WTC11 (cell line): ENCODE measurements around the gene C12orf56. TPM values are rescaled to one million over a fixed set of nuclear protein-coding genes. Genes with fewer than 3 reads are reported as not detected.
A peak's percentile ranks its signal among the peaks of the same experiment; 100 is the strongest.

Experiments used
- ATAC-seq: fragments of 200-7000 bp; cut with Tn5 transposase; 2 replicates; pipeline ENCODE4 v1.10.0; 2021; ENCODE audit warnings: mild to moderate bottlenecking, moderate library complexity
- CTCF ChIA-PET: fragments of 300-600 bp; sonication (Branson Sonifier 250); formaldehyde crosslinking; loops from one replicate; lab custom pipeline; 2021; ENCODE audit warnings: antibody characterized with exemption; lab: Charles Lee
- POLR2A ChIA-PET: fragments of 350-600 bp; sonication (Branson Sonifier 250); formaldehyde crosslinking; loops from one replicate; lab custom pipeline; 2021; ENCODE audit warnings: antibody characterized with exemption; lab: Charles Lee
- DNase-seq: peaks from one replicate; pipeline ENCODE4 v3.0.0; 2021; ENCODE audit warnings: low spot score
- H3K27ac Mint-ChIP-seq: 2 replicates; pipeline ENCODE4 v1.8.0; 2021; ENCODE audit warnings: mixed read lengths
- H3K27me3 Mint-ChIP-seq: 2 replicates; pipeline ENCODE4 v1.8.0; 2021; ENCODE audit warnings: low read depth, mild to moderate bottlenecking, moderate library complexity, mixed read lengths
- H3K36me3 Mint-ChIP-seq: 2 replicates; pipeline ENCODE4 v1.8.0; 2021; ENCODE audit warnings: mixed read lengths
- H3K4me1 Mint-ChIP-seq: 2 replicates; pipeline ENCODE4 v1.8.0; 2022; ENCODE audit warnings: mixed read lengths
- H3K4me3 Mint-ChIP-seq: 2 replicates; pipeline ENCODE4 v1.8.0; 2021; ENCODE audit warnings: mild to moderate bottlenecking, moderate library complexity, mixed read lengths
- H3K9me3 Mint-ChIP-seq: 2 replicates; pipeline ENCODE4 v1.8.0; 2021; ENCODE audit warnings: mixed read lengths
- CBFB ChIP-seq: sonication (generic); formaldehyde crosslinking; IDR thresholded peaks from 2 replicates; pipeline ENCODE4 v1.8.1; 2022; ENCODE audit warnings: mild to moderate bottlenecking, low read depth, missing genetic modification reagents
- GABPB1 ChIP-seq: sonication (generic); formaldehyde crosslinking; IDR thresholded peaks from 2 replicates; pipeline ENCODE4 v1.8.1; 2023; ENCODE audit warnings: mild to moderate bottlenecking, missing genetic modification reagents
- HMGA2 ChIP-seq: fragments of 250-450 bp; sonication (Bioruptor Pico); IDR thresholded peaks from 2 replicates; pipeline ENCODE4 v1.4.0; 2021; ENCODE audit warnings: mild to moderate bottlenecking, moderate library complexity
- JUN ChIP-seq: sonication (generic); formaldehyde crosslinking; IDR thresholded peaks from 2 replicates; pipeline ENCODE4 v1.8.0; 2023; ENCODE audit warnings: mild to moderate bottlenecking, missing genetic modification reagents
- KAT7 ChIP-seq: sonication (generic); formaldehyde crosslinking; IDR thresholded peaks from 2 replicates; pipeline ENCODE4 v1.8.1; 2023; ENCODE audit warnings: missing genetic modification reagents, mild to moderate bottlenecking, borderline replicate concordance
- NFATC4 ChIP-seq: fragments of 250-450 bp; sonication (Bioruptor Pico); IDR thresholded peaks from 2 replicates; pipeline ENCODE4 v1.9.0; 2021; ENCODE audit warnings: mild to moderate bottlenecking
- NR2C2 ChIP-seq: sonication (generic); formaldehyde crosslinking; IDR thresholded peaks from 2 replicates; pipeline ENCODE4 v1.8.0; 2022; ENCODE audit warnings: mild to moderate bottlenecking, missing genetic modification reagents
- RELA ChIP-seq: sonication (generic); formaldehyde crosslinking; IDR thresholded peaks from 2 replicates; pipeline ENCODE4 v1.8.1; 2022; ENCODE audit warnings: missing genetic modification reagents, mild to moderate bottlenecking, borderline replicate concordance
- RORB ChIP-seq: fragments of 250-450 bp; sonication (Bioruptor Pico); IDR thresholded peaks from 2 replicates; pipeline ENCODE4 v1.9.0; 2021; ENCODE audit warnings: mild to moderate bottlenecking
- SMAD4 ChIP-seq: sonication (generic); formaldehyde crosslinking; IDR thresholded peaks from 2 replicates; pipeline ENCODE4 v1.8.0; 2022; ENCODE audit warnings: mild to moderate bottlenecking, missing genetic modification reagents
- TEAD1 ChIP-seq: sonication (generic); formaldehyde crosslinking; IDR thresholded peaks from 2 replicates; pipeline ENCODE4 v1.8.0; 2022; ENCODE audit warnings: mild to moderate bottlenecking, missing genetic modification reagents
- ZNF423 ChIP-seq: fragments of 250-450 bp; sonication (Bioruptor Pico); IDR thresholded peaks from 2 replicates; pipeline ENCODE4 v2.1.2; 2022; ENCODE audit warnings: mild to moderate bottlenecking, moderate library complexity
- ZSCAN18 ChIP-seq: fragments of 250-450 bp; sonication (Bioruptor Pico); IDR thresholded peaks from 2 replicates; pipeline ENCODE4 v2.1.2; 2022; ENCODE audit warnings: mild to moderate bottlenecking, moderate library complexity
- total RNA-seq: library from RNA; stranded (reverse); gene quantifications from 3 replicates; pipeline ENCODE4 v1.2.3, GENCODE V29; 2021
- TF ChIP-seq, protein P1 (sequence below): sonication (generic); formaldehyde crosslinking; conservative IDR thresholded peaks from 2 replicates; pipeline ENCODE4 v1.8.1; 2023; ENCODE audit warnings: mild to moderate bottlenecking, low read depth, missing genetic modification reagents, moderate library complexity
- TF ChIP-seq, protein P2 (sequence below): fragments of 250-450 bp; sonication (Bioruptor Pico); IDR thresholded peaks from 2 replicates; pipeline ENCODE4 v1.9.0; 2021; ENCODE audit warnings: mild to moderate bottlenecking, borderline replicate concordance
- TF ChIP-seq, protein P3 (sequence below): sonication (generic); formaldehyde crosslinking; IDR thresholded peaks from 2 replicates; pipeline ENCODE4 v1.8.0; 2022; ENCODE audit warnings: mild to moderate bottlenecking, missing genetic modification reagents
- TF ChIP-seq, protein P4 (sequence below): sonication (generic); formaldehyde crosslinking; IDR thresholded peaks from 2 replicates; pipeline ENCODE4 v1.8.1; 2022; ENCODE audit warnings: low read depth, mild to moderate bottlenecking, moderate library complexity, missing genetic modification reagents, borderline replicate concordance
- TF ChIP-seq, protein P5 (sequence below): sonication (generic); formaldehyde crosslinking; IDR thresholded peaks from 2 replicates; pipeline ENCODE4 v1.8.0; 2022; ENCODE audit warnings: mild to moderate bottlenecking, missing genetic modification reagents
- TF ChIP-seq, protein P6 (sequence below): sonication (generic); formaldehyde crosslinking; IDR thresholded peaks from 2 replicates; pipeline ENCODE4 v1.8.1; 2022; ENCODE audit warnings: mild to moderate bottlenecking, missing genetic modification reagents, moderate library complexity, borderline replicate concordance

Gene C12orf56
- total RNA-seq, 1 experiment from 2014 or later, result 2.5 TPM

DNA sequence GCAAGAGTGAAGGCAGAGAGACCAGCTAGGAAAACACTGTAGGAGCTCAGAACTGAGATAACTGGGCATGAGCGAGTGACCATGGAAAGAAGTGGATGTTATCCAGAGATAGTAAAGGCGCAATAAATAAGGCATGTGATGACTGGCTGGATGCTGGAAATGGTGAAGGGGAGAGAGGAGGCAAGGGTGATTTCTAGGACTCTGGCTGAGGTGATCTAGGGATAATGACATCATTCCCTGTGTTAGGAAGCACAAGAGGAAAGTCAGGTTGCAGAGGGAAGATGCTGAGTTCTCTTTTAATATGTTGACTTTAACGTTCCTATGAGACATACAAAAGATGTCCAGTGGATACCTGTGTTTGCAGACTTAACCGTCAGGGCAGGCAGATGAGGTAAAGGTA is 78.7 kb downstream of the C12orf56 start (continued):
- TF ChIP-seq JUN (CRISPR knock-in tag), result no peak
- no peak for TF ChIP-seq ZNF423 (CRISPR knock-in tag)
- TF ChIP-seq, all 79 proteins: peak for 0

DNA sequence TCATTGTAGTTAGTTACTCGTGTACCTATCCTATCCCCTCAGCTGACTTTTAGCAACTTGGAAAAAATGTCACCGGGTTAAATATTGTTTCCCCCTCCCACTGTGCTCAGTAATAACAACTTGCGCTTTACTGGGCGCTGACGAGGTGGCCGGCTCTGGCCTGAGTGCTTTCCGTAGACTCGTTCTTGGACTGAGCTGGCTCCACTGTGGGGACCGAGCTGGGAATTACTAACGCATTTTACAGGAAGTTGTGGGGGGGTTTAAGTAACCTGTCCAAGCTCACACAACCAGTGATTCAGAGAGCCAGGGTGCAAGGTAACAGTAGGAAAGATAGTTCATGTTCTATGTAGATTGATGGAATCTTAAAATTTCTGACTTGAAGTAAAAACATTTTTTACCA is 86.0 kb downstream of the C12orf56 start:
- Mint-ChIP-seq H3K27ac (no peak overlapping the region), H3K36me3 (peaks cover 7% of the 10 kb centered on the region; the same call in 1 of the 2 replicates), H3K9me3 (peaks cover 9% of the 10 kb centered on the region), H3K4me1 (peaks cover 5% of the 10 kb centered on the region; the same call in 1 of the 2 replicates), H3K27me3 (no peaks in the 10 kb centered on the region), H3K4me3 (no peak overlapping the region)
- CTCF ChIA-PET, result interaction anchor here (1.3 kb wide), 1 partner anchor 11 kb away, joined by 3 read pairs; no protein-coding TSS in a partner anchor
- DNase-seq, result no peak
- TF ChIP-seq, protein P1, sequence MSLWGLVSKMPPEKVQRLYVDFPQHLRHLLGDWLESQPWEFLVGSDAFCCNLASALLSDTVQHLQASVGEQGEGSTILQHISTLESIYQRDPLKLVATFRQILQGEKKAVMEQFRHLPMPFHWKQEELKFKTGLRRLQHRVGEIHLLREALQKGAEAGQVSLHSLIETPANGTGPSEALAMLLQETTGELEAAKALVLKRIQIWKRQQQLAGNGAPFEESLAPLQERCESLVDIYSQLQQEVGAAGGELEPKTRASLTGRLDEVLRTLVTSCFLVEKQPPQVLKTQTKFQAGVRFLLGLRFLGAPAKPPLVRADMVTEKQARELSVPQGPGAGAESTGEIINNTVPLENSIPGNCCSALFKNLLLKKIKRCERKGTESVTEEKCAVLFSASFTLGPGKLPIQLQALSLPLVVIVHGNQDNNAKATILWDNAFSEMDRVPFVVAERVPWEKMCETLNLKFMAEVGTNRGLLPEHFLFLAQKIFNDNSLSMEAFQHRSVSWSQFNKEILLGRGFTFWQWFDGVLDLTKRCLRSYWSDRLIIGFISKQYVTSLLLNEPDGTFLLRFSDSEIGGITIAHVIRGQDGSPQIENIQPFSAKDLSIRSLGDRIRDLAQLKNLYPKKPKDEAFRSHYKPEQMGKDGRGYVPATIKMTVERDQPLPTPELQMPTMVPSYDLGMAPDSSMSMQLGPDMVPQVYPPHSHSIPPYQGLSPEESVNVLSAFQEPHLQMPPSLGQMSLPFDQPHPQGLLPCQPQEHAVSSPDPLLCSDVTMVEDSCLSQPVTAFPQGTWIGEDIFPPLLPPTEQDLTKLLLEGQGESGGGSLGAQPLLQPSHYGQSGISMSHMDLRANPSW (CRISPR knock-in tag), result no peak
- TF ChIP-seq, protein P2, sequence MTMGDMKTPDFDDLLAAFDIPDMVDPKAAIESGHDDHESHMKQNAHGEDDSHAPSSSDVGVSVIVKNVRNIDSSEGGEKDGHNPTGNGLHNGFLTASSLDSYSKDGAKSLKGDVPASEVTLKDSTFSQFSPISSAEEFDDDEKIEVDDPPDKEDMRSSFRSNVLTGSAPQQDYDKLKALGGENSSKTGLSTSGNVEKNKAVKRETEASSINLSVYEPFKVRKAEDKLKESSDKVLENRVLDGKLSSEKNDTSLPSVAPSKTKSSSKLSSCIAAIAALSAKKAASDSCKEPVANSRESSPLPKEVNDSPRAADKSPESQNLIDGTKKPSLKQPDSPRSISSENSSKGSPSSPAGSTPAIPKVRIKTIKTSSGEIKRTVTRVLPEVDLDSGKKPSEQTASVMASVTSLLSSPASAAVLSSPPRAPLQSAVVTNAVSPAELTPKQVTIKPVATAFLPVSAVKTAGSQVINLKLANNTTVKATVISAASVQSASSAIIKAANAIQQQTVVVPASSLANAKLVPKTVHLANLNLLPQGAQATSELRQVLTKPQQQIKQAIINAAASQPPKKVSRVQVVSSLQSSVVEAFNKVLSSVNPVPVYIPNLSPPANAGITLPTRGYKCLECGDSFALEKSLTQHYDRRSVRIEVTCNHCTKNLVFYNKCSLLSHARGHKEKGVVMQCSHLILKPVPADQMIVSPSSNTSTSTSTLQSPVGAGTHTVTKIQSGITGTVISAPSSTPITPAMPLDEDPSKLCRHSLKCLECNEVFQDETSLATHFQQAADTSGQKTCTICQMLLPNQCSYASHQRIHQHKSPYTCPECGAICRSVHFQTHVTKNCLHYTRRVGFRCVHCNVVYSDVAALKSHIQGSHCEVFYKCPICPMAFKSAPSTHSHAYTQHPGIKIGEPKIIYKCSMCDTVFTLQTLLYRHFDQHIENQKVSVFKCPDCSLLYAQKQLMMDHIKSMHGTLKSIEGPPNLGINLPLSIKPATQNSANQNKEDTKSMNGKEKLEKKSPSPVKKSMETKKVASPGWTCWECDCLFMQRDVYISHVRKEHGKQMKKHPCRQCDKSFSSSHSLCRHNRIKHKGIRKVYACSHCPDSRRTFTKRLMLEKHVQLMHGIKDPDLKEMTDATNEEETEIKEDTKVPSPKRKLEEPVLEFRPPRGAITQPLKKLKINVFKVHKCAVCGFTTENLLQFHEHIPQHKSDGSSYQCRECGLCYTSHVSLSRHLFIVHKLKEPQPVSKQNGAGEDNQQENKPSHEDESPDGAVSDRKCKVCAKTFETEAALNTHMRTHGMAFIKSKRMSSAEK (CRISPR knock-in tag), result no peak
- TF ChIP-seq ZNF423 (CRISPR knock-in tag), result no peak
- TF ChIP-seq GABPB1 (CRISPR knock-in tag), result no peak
- TF ChIP-seq, protein P3, sequence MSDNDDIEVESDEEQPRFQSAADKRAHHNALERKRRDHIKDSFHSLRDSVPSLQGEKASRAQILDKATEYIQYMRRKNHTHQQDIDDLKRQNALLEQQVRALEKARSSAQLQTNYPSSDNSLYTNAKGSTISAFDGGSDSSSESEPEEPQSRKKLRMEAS (CRISPR knock-in tag), result no peak
- ATAC-seq, result peak; percentile 24; the same call in 1 of the 2 replicates
- POLR2A ChIA-PET, result interaction anchor here (0.7 kb wide), 1 partner anchor 73 kb away, joined by 3 read pairs; no protein-coding TSS in a partner anchor

DNA sequence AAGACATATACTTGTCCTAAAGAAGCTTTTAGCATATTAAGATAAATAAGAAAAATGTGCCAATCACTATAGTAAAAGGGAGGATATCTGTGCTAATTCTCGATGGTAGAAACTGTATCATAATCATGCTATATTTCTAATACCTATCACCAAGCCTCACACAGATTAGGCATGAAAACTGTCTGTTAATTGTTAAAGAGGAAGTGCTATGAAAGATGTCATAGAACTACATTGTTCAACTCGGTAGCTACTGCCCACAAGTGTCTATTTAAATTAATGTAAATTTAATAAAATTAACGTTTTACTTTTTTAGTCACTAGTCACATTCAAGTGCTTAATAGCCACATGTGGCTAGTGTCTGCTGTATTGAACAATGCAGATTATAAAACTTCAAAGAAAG is 90.9 kb downstream of the C12orf56 start:
- no peak for ATAC-seq
- peaks cover 9% of the 10 kb centered on the region for H3K9me3 Mint-ChIP-seq
- ChIA-PET CTCF (no interaction called here), POLR2A (no interaction called here)
- H3K27me3 Mint-ChIP-seq, result no peaks in the 10 kb centered on the region; the same call in 1 of the 2 replicates
- DNase-seq, result no peak
- peaks cover 5% of the 10 kb centered on the region; the same call in 1 of the 2 replicates for H3K4me1 Mint-ChIP-seq
- peaks cover 7% of the 10 kb centered on the region; the same call in 1 of the 2 replicates for H3K36me3 Mint-ChIP-seq
- H3K27ac Mint-ChIP-seq, result no peak overlapping the region
- H3K4me3 Mint-ChIP-seq, result no peak overlapping the region
- TF ChIP-seq HMGA2 (CRISPR knock-in tag), result no peak
- TF ChIP-seq RELA, result no peak
- TF ChIP-seq, protein P4, sequence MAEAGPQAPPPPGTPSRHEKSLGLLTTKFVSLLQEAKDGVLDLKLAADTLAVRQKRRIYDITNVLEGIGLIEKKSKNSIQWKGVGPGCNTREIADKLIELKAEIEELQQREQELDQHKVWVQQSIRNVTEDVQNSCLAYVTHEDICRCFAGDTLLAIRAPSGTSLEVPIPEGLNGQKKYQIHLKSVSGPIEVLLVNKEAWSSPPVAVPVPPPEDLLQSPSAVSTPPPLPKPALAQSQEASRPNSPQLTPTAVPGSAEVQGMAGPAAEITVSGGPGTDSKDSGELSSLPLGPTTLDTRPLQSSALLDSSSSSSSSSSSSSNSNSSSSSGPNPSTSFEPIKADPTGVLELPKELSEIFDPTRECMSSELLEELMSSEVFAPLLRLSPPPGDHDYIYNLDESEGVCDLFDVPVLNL (CRISPR knock-in tag), result no peak
- no peak for TF ChIP-seq SMAD4 (CRISPR knock-in tag)
- TF ChIP-seq ZSCAN18 (CRISPR knock-in tag), result no peak
- TF ChIP-seq, protein P5, sequence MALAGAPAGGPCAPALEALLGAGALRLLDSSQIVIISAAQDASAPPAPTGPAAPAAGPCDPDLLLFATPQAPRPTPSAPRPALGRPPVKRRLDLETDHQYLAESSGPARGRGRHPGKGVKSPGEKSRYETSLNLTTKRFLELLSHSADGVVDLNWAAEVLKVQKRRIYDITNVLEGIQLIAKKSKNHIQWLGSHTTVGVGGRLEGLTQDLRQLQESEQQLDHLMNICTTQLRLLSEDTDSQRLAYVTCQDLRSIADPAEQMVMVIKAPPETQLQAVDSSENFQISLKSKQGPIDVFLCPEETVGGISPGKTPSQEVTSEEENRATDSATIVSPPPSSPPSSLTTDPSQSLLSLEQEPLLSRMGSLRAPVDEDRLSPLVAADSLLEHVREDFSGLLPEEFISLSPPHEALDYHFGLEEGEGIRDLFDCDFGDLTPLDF (CRISPR knock-in tag), result no peak
- no peak for TF ChIP-seq CBFB
- TF ChIP-seq TEAD1 (CRISPR knock-in tag), result no peak
- TF ChIP-seq RORB, result no peak
- no peak for TF ChIP-seq NFATC4 (CRISPR knock-in tag)
- TF ChIP-seq, protein P6, sequence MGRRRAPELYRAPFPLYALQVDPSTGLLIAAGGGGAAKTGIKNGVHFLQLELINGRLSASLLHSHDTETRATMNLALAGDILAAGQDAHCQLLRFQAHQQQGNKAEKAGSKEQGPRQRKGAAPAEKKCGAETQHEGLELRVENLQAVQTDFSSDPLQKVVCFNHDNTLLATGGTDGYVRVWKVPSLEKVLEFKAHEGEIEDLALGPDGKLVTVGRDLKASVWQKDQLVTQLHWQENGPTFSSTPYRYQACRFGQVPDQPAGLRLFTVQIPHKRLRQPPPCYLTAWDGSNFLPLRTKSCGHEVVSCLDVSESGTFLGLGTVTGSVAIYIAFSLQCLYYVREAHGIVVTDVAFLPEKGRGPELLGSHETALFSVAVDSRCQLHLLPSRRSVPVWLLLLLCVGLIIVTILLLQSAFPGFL, result no peak
- no peak for TF ChIP-seq KAT7
- TF ChIP-seq ZNF423 (CRISPR knock-in tag), result no peak
- no peak for TF ChIP-seq NR2C2 (CRISPR knock-in tag)
- TF ChIP-seq, protein P3 (CRISPR knock-in tag), result no peak
